GM03348 (cell line): ENCODE data around the gene TRIP13.
"Not testable (repeated sequence)": the region's sequence is repeated elsewhere in the genome, so short reads cannot be mapped to it uniquely, and the experiment has no call there.

Experiments used
- DNase-seq: peaks from one replicate; pipeline ENCODE4 v3.0.0; 2012; ENCODE audit warnings: low spot score

TRIP13 gene

DNA sequence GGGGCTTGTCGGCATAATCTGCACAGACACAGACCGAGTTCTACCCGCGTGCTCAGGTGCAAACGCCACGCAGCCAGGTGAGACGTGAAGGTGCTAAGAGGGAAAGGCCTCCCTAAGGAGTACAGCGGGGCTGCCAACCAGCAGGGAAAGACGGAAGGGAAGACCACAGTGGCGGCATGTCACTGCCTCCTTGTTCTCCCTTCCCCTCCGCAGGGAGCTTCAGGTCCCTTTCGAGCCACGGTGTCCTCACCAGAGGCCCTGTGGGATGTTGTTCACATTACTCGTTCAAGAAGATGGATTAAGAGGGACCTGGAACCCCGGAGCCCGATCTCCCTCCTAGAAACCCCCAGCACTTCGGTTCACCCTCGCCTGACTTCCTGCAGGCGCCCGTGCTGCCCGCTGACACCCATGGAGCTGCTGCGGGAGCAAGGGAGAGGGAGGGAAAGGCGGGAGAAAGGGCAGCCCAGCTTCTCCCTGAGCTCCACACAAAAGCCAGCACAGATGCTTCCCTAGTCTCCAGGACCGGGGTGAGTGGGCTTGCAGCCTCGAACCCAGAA is 769 bp upstream of the TRIP13 start:
- peak; percentile 76 for DNase-seq

DNA sequence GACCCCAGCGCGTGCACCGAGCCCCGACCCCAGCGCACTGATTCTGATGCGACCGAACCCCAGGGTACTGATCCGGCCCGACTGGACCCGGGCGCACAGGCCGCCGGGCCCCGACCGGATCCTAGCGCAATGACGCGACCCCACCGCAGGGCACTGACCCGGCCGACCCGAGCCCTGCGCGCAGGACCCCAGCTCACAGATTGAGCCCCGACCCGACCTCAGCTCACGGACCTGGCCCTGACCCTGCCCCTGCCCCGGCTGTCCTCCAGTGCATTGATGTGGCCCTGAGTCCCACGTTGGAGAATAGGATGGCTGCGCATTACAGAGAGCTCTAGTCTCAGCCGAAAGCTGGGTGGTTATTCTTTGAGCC is 438 bp downstream of the TRIP13 start:
- DNase-seq: peak; percentile 26

DNA sequence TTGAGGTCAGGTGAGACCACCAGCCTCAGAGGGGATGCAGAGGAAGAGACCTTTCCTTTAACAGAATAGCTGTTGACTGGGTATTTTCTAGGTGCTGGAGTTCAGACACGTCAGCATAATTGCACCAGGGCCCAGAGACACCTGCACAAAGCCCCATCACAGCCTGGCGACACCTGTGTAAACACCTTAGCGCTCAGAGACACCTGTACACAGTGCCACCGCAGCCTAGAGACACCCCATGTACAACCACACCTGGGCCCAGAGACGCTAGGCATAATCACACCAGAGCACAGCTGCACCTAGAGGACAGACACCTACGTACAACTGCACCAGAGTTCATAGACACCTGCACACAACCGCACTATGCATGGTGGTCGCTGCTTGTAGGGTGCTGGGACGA is 1.0 kb downstream of the TRIP13 start:
- DNase-seq: no peak

DNA sequence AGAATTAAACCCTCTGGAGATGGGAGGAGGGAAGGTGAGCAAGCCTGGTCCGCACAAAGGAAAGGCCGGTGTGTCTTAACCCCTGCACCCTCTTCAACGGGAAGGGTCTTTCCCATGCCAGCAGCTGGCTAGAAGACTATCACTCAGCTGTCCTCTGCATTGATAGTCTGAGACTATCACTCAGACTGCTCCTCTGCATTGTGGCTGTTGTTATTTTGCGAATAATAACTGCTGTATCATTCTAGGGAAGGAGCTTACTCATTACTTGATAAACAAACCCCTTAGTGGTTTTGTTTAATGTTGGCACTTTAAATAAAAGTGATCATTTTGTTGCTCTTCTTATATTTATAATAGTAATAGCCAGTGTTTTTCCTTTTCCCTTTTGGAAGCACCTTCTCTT is 8.1 kb downstream of the TRIP13 start:
- no peak for DNase-seq

DNA sequence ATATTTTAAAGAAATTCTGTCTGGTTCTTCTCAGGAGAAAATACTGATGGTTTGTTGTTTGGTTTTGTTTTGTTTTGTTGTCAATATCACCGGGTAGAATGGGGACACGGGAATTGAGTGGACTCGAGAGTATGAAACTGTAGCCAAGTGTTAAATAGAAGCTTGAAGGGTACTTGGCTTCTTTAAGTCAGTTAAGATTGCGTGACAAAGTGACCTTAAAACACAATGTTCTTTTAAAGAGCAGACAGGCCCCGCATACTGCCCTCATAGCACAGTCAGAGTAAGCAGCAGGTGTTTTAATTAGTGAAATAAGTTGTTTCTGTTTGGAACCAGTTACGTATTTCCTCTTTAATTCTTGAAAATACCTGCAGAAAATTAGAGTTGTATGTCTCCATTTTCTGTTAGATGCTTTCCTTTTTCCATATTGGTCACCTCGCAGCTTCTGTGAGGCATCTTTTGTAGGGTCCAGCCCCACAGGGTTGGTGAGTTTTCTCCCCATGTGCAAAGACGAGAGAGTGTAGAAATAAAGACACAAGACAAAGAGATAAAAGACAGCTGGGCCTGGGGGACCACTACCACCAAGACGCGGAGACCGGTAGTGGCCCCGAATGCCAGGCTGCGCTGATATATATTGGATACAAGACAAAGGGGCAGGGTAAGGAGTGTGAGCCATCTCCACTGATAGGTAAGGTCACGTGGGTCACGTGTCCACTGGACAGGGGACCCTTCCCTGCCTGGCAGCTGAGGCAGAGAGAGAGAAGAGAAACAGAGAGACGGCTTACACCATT is 9.6 kb downstream of the TRIP13 start:
- no peak for DNase-seq

DNA sequence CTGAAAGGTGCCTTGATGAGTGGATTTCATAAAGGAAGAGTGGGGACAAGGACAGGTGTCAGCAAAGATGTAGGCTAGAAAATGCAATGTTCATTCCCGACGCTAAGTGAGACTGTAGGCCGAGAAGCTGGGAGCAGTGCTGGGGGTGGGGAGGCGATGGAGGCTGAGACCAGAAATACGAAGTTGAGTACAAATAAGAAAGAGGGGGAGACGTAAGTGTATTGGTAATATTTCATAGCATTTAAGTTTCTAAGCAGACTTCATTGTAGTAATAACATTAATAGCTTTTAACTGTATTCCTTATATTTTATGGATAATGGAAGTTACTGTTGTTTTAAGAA is 11.0 kb downstream of the TRIP13 start:
- DNase-seq: no peak

DNA sequence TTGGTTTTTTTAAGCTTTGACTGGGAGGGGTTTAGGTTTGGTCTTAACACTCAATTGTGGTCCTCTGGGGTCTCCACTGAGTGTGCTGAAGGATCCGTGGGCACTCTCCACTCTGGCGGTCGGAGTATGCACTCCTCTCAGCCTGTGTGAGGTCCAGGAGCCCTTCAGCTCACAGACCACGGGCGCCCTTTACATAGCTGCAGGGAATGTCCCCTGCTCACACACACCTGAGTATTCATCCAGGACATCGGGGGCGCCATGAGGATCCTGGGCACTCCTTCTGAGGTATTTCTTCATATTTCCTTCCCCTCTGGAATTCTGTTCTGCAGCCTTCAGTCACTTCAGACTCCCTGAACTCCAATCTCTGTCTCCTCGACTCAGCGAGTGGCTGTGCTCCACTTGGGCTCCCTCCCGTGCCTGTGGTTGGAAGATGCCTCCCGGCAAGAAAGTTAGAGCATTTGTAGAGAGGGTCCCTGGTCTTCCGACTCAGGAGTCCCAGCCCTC is 12.5 kb downstream of the TRIP13 start:
- DNase-seq: no peak

DNA sequence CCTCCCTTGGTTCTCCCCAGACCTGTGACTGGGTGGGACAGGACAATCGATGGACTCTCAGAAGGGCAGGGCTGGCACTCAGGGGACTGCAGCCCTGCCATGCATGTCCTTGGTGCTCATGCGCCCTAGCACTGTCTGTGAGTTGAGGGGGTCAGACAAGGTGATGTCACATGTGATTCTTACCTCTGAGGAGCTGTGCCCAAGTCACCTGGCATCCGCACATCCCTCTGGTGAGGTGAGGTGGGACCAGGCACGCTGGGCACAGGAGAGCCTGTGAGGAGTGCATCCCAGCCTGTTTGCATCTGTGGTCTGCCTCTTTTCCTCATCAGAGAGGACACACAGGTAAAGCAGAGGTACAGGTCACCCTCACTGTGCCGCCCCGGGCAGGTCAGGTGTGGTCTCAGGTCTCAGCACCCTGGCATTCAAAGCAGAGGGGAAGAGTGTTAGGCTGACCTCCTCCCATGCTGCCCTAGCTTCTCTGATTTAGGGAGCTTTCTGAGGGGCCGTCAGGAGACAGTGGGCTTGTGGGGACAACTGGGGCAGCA is 14.8 kb downstream of the TRIP13 start:
- no peak for DNase-seq

DNA sequence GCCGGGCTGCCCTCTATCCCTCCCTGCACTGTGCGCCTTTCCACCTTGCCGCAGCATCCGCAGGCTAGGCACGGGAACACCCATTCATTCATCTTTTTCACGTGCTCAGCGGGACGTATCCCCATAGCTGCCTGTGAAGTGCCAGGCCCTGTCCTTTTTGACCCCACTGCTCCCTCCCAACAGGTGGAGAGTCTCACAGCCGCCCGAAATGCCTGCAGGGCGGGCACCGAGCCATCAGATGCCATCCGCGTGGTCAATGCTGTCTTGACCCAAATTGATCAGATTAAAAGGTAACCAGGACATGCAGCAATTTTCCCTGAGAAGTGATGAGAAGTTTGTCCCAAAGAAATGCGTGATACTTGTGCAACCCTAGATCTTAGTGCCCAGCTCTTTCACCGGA is 15.5 kb downstream of the TRIP13 start:
- DNase-seq: no peak

DNA sequence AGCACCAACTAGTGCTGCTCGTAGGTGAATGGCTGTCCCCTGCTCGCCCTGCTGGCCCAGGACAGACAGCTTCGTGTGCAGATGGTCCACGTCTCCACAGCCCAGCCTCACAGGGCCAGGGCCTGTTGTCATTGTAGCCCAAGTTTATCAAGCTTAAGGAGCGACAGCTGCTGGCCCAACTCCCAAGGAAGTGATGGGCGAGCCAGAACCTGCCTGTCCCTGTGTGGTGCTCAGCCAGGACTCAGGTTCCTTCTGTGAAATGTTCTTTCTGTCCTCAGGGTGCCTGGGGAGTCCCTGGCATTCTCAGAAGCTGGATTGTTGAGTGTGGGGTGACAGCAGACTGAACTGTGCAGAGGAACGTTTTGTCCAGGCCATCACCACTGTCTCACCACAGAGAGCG is 16.4 kb downstream of the TRIP13 start:
- no peak for DNase-seq

DNA sequence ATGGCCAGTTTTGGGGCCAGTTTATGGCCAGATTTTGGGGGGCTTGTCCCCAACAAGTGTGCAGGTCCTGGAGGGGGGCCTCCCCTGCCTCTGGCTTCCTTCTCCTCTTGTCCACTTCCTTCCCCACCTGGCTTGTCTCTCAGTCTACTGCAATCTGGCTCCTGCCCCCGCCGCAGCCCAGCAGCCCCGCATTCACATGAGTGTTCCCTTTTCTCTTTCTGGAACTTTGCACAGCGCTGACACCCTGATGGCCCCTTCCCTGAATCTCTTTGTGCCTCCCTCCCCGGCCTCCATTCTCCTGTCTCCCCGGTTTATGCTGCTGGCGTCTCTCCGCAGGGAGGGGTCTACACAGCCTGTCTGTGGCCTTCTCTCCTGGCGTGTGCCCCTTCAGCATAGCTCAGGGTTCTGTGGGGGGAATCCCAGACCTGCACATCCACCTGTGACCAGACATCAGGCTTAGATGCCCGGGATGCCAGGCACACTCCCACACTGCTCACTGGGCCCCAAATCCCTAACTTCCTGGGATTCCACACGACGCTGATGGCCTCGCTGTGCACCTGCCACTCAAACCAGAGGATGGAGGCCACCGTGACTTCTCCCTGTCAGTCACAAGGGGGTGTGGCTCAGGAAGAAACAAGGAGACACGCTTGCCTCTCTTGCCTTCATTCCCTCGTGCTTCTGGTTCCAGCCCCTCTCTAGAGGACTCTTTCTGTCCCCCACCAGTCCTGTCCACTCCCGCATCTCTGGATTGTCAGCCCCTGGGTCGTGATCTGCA is 17.5 kb downstream of the TRIP13 start:
- DNase-seq: no peak

DNA sequence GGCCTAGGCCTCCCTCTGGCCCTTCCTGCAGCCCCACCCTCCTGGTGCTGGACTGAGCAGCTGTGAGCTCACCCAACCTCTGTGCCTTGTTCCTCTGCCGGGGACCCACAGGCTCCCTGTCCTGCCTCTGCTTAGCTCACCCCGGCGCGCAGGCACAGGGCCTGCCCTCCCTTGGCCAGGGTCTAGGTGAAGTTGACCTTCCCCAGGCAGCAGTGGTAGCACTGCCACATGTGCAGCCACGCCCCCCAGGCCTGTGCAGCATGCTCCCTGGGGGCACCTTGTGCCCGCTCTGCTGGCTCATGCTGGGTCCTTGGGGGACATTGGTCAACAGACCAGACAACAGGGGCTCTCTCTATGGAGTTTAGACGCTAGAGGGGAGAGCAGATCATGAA is 18.1 kb downstream of the TRIP13 start:
- DNase-seq: no peak

DNA sequence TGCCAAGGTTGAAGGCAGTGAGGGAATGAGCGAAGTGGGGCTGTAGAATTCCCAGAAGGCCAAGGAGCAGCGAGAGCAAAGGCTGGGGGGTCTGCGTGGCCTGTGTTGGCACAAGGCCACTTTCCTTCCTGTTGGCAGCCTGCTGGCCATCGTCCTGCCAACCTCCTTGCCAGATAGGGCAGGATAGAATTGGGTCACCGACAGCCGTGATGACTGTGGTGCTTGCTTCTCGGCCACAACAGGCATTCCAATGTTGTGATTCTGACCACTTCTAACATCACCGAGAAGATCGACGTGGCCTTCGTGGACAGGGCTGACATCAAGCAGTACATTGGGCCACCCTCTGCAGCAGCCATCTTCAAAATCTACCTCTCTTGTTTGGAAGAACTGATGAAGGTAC is 18.9 kb downstream of the TRIP13 start:
- DNase-seq: no peak

DNA sequence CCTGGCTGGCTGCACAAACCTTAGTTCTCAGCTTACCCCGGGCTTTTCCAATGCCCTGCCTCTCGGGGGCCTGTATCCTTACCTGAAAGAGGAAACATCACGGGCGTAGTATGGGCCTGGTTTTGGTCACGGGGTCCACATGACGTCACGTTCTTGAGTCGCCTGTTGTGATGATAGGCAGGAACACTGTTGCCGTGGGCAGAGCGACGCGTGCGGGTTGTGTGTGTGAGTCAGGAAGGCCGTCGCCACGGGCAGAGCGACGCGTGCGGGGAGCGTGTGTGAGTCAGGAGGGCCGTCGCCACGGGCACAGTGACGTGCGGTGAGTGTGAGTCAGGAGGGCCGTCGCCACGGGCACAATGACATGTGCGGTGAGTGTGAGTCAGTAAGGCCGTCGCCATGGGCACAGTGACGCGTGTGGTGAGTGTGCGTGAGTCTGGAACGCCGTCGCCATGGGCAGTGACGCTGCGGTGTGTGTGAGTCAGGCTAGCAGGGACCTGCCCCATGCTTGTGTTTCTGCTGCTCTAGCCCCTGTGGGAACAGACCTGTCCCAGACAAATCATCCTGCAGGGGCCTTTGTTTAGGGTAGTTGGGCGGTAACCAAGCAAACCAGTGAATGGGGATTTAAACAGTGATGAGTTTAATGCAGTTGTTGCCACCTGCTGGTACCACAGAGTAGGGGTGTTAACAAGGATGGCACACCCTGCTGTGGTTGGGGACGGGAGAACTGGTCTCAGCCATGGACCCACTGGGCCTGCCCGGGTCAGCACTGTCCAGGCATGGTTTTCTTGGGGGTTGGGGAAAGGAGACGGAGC is 19.8 kb downstream of the TRIP13 start:
- no peak for DNase-seq

DNA sequence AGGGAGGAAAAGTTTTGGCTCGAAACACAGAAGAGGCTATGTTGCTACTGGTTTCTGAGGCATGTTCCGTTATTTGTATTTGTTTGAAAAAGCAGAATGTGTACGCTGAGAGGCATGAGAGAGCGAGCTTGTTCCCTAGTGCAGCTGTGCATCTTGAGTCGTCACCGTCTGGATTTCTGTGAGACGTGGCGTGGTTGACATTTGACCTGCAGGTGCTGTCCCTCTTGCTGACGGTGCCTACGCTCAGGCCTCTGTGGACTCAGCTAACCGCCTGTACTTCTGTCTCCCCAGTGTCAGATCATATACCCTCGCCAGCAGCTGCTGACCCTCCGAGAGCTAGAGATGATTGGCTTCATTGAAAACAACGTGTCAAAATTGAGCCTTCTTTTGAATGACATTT is 21.5 kb downstream of the TRIP13 start:
- no peak for DNase-seq

DNA sequence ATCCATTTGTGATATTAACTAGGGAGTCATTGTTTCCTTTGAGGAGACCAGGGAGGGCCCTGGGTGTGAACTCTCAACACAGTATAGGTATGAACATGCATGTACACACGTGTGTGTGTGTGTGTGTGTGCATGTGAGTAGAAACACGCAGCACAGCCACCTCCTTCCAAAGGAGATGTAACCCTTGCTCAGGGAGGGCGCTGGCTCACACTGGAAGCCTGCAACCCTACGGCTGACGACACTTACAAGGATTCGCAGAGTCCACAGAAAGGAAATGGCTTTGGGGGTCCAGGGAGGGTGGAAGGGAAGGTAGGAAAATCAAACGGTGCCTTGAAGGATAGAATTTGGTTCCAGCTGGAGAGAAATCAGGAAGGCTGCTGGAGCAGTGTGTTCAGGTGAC is 21.9 kb downstream of the TRIP13 start:
- no peak for DNase-seq

DNA sequence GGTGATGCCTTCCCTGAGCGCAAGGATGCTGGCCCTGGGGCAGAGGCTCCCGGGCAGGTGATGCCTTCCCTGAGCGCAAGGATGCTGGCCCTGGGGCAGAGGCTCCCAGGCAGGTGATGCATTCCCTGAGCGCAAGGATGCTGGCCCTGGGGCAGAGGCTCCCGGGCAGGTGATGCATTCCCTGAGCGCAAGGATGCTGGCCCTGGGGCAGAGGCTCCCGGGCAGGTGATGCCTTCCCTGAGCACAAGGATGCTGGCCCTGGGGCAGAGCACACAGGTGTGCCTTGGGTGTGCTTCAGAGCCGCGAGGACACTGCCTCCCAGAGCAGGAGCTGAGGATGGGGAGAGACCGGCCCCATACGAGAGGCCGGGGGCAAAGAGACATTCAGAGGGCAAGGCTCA is 22.7 kb downstream of the TRIP13 start:
- DNase-seq: not testable (repeated sequence)

DNA sequence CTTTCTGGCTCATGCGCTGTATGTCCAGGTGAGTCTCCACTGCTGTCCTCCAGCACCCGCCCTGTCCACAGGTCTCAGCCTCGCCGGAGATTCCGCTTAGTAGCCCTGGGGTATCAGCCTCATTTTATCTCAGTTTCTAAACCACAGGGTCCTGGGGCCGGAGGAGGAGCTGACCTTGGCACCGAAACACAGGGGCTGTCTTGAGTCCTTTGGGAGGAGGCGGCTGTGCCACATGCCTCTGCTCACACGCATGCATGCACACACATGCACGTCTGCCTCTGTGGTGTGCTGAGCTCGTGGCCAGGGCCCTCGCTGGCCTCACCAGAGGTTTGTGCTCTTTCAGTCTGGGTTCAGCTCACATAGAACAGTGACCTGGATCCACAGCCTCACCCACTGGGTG is 23.3 kb downstream of the TRIP13 start:
- no peak for DNase-seq

DNA sequence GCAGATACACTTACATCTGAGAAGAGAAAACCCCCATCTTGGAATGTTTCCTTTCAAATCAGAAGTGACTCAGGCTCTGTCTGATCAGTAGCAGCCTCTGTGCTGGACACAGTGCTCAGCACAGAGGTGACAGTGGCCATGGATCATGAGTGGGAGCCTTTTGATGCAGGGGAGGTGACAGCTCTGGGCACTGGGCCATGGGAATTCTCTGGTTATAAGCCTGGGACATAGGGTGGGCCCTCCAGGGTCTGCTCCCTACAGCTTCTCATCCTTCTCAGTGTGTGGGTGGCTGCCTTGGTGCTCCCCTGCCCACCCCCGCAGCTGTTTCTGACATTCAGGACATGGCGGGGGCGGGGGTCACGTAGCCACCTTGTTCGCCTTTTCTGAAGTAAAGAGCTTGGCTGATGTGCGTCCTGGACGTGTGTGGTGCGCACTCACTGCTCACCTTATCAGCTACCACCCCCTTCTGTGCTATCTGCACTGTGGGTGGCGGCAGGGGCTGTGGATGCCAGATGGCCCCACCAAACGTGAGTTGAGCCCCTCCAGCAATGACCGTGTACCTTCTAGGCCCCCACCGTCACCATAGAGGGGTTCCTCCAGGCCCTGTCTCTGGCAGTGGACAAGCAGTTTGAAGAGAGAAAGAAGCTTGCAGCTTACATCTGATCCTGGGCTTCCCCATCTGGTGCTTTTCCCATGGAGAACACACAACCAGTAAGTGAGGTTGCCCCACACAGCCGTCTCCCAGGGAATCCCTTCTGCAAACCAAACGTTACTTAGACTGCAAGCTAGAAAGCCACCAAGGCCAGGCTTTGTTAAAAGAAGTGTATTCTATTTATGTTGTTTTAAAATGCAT is 24.0 kb downstream of the TRIP13 start:
- DNase-seq: no peak

DNA sequence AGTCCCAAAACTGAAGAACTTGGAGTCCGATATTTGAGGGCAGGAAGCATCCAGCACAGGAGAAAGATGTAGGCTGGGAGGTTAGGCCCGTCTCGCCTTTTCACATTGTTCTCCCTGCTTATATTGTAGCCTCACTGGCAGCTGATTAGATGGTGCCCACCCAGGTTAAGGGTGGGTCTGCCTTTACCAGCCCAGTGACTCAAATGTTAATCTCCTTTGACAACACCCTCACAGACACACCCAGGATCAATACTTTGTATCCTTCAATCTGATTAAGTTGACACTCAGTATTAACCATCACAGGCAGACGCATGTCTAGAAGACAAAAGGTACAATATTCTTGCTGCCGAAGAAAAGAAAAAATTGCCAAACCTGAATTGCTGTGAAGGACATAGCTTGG is 26.0 kb downstream of the TRIP13 start:
- not testable (repeated sequence) for DNase-seq

DNA sequence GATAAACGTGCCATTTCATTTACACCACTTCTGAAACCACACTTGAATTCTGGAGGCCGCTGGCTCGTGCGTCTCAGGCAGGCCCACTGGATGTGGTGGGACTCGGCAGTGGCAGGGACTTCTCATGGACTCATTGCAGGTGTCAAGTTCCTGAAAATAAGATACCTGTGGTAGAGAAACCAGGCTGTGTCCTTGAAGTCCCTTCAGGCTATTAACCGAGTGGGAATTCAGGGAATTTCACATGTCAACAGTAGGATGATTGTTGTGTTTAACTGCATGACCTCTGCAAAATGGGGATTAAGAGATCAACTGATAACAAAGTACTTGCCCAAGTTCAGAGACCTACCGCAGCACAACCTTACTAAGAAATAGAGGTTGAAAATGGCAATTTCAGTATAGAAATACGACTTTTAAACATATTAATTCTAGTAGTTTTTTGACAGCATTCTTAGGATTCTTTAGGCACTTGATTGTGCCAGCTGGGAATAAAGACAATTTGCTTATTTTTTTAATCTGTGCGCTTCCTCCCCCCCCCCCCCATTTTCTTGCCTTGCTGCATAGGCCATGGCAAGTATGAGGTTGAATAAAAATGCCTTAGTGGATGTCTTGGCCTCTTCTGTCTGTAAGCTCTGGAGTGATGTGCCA is 26.8 kb downstream of the TRIP13 start:
- no peak for DNase-seq
